Measurements from ENCODE around the gene DTNA. TPM values are rescaled to one million over a fixed set of nuclear protein-coding genes. Genes with fewer than 3 reads are reported as not detected.

Gene DTNA
- polyA plus RNA-seq, 1 donor from 2014 or later = 53.9 TPM

- Histone ChIP-seq H3K36me3 (ENCODE audit: insufficient read depth, low read length) (no peaks in the 10 kb centered on the region), H3K79me2 (replicated peaks; ENCODE audit: insufficient read depth, low read length) (no peaks in the 10 kb centered on the region), H3K9me2 (ENCODE audit: insufficient read depth, low read length) (no peaks in the 10 kb centered on the region), H3K9ac (ENCODE audit: low read length) (no peak overlapping the region), H3K27me3 (ENCODE audit: insufficient read depth, low read depth, low read length) (no peaks in the 10 kb centered on the region), H2AFZ (ENCODE audit: low read depth, low read length) (no peak overlapping the region), H3K4me2 (ENCODE audit: low read length) (no peak overlapping the region), H3K4me3 (ENCODE audit: low read length) (no peak overlapping the region), H3K9me3 (ENCODE audit: low read length) (no peaks in the 10 kb centered on the region), H3F3A (ENCODE audit: insufficient read depth, low read length, poor library complexity, severe bottlenecking) (no peaks in the 10 kb centered on the region), H3K27ac (ENCODE audit: low read length) (no peak overlapping the region), H4K20me1 (ENCODE audit: insufficient read depth) (no peaks in the 10 kb centered on the region)
- TF ChIP-seq MXI1 (conservative IDR thresholded peaks at IDR 0.05; ENCODE audit: poor library complexity, severe bottlenecking) (no peak), REST (IDR thresholded peaks at IDR 0.05; ENCODE audit: borderline replicate concordance) (no peak), SMC3 (conservative IDR thresholded peaks at IDR 0.05; ENCODE audit: poor library complexity) (no peak), EP300 (conservative IDR thresholded peaks at IDR 0.05; ENCODE audit: poor library complexity, severe bottlenecking) (no peak), TAF1 (IDR thresholded peaks at IDR 0.05; ENCODE audit: low read depth) (no peak), EZH2 (IDR thresholded peaks at IDR 0.05; ENCODE audit: borderline replicate concordance, insufficient read depth, low read length, poor library complexity, severe bottlenecking) (no peak), RAD21 (conservative IDR thresholded peaks at IDR 0.05) (no peak), CTCF (IDR thresholded peaks at IDR 0.05; ENCODE audit: poor library complexity, severe bottlenecking) (no peak), POLR2AphosphoS5 (IDR thresholded peaks at IDR 0.05) (no peak)
Measured at GRCh38 chr18:34841891-34842290, 131.8 kb downstream of the DTNA start.

- Histone ChIP-seq H3K36me3 (ENCODE audit: insufficient read depth, low read length) (no peaks in the 10 kb centered on the region), H3K27me3 (ENCODE audit: insufficient read depth, low read depth, low read length) (no peaks in the 10 kb centered on the region), H3K4me2 (ENCODE audit: low read length) (no peak overlapping the region), H3K79me2 (replicated peaks; ENCODE audit: insufficient read depth, low read length) (no peaks in the 10 kb centered on the region), H3F3A (ENCODE audit: insufficient read depth, low read length, poor library complexity, severe bottlenecking) (peaks cover 16% of the 10 kb centered on the region), H2AFZ (ENCODE audit: low read depth, low read length) (no peak overlapping the region), H3K9ac (ENCODE audit: low read length) (no peak overlapping the region), H3K9me3 (ENCODE audit: low read length) (no peaks in the 10 kb centered on the region), H3K4me3 (ENCODE audit: low read length) (no peak overlapping the region), H3K27ac (ENCODE audit: low read length) (no peak overlapping the region), H4K20me1 (ENCODE audit: insufficient read depth) (no peaks in the 10 kb centered on the region), H3K9me2 (ENCODE audit: insufficient read depth, low read length) (no peaks in the 10 kb centered on the region)
- TF ChIP-seq SMC3 (conservative IDR thresholded peaks at IDR 0.05; ENCODE audit: poor library complexity) (no peak), CTCF (IDR thresholded peaks at IDR 0.05; ENCODE audit: poor library complexity, severe bottlenecking) (no peak), EZH2 (IDR thresholded peaks at IDR 0.05; ENCODE audit: borderline replicate concordance, insufficient read depth, low read length, poor library complexity, severe bottlenecking) (no peak), MXI1 (conservative IDR thresholded peaks at IDR 0.05; ENCODE audit: poor library complexity, severe bottlenecking) (no peak), RAD21 (conservative IDR thresholded peaks at IDR 0.05) (no peak), EP300 (conservative IDR thresholded peaks at IDR 0.05; ENCODE audit: poor library complexity, severe bottlenecking) (no peak), POLR2AphosphoS5 (IDR thresholded peaks at IDR 0.05) (no peak), TAF1 (IDR thresholded peaks at IDR 0.05; ENCODE audit: low read depth) (no peak), REST (IDR thresholded peaks at IDR 0.05; ENCODE audit: borderline replicate concordance) (no peak)
Measured at GRCh38 chr18:34844072-34844471, 134.0 kb downstream of the DTNA start.
